Stimulated activated CD4-positive, alpha-beta T cell treated with anti-CD3 and anti-CD28 coated beads, Interleukin-1b, Interleukin-23, amount 100 ng/mL, for 4 hours (primary cell): ENCODE measurements around the gene DCHS2.

Experiments used
- DNase-seq, 2 donors: peaks; one replicate each; pipeline ENCODE4 v3.0.0-alpha.2; 2020; ENCODE audit warnings: low read depth in 2 of 2

Gene DCHS2

GRCh38 chr4:154384012-154384411 lies 107.6 kb downstream of the DCHS2 start:
- no peak for DNase-seq

GRCh38 chr4:154376486-154376885 lies 115.1 kb downstream of the DCHS2 start:
- DNase-seq = no peak

- no peak for DNase-seq
These were observed 123.5 kb downstream of the DCHS2 start for GRCh38 chr4:154368060-154368459.

GRCh38 chr4:154367659-154368058 lies 123.9 kb downstream of the DCHS2 start:
- DNase-seq = no peak

- no peak for DNase-seq
These were observed 124.6 kb downstream of the DCHS2 start for GRCh38 chr4:154366956-154367355.

GRCh38 chr4:154364066-154364845 lies 127.3 kb downstream of the DCHS2 start:
- no peak for DNase-seq

- no peak for DNase-seq
These were observed 130.1 kb downstream of the DCHS2 start for GRCh38 chr4:154361450-154361849.

GRCh38 chr4:154360491-154360890 lies 131.1 kb downstream of the DCHS2 start:
- no peak for DNase-seq

GRCh38 chr4:154354883-154355282 lies 136.7 kb downstream of the DCHS2 start:
- no peak for DNase-seq

- no peak for DNase-seq
These were observed 141.8 kb downstream of the DCHS2 start for GRCh38 chr4:154349829-154350228.

GRCh38 chr4:154348657-154349056 lies 142.9 kb downstream of the DCHS2 start:
- DNase-seq = no peak

GRCh38 chr4:154345359-154345758 lies 146.2 kb downstream of the DCHS2 start:
- no peak for DNase-seq

- no peak for DNase-seq
These were observed 146.9 kb downstream of the DCHS2 start for GRCh38 chr4:154344686-154345085.

GRCh38 chr4:154343651-154344050 lies 147.9 kb downstream of the DCHS2 start:
- DNase-seq = no peak

GRCh38 chr4:154341448-154341847 lies 150.2 kb downstream of the DCHS2 start:
- no peak for DNase-seq

- DNase-seq = no peak
These were observed 156.0 kb downstream of the DCHS2 start for GRCh38 chr4:154335588-154335987.

- DNase-seq = peak; percentile 15 to 29
These were observed 158.7 kb downstream of the DCHS2 start for GRCh38 chr4:154332681-154333421.

GRCh38 chr4:154329939-154330338 lies 161.7 kb downstream of the DCHS2 start:
- no peak for DNase-seq

- no peak for DNase-seq
These were observed 162.2 kb downstream of the DCHS2 start for GRCh38 chr4:154329268-154329868.

- DNase-seq = no peak
These were observed 163.6 kb downstream of the DCHS2 start for GRCh38 chr4:154328030-154328429.

GRCh38 chr4:154320521-154320920 lies 171.1 kb downstream of the DCHS2 start:
- no peak for DNase-seq

GRCh38 chr4:154319736-154320135 lies 171.9 kb downstream of the DCHS2 start:
- no peak for DNase-seq
